Hippocampal formation (tissue), 2 donors: ENCODE results near the gene VSTM2L.

Experiments
- DNase-seq, 2 donors: peaks; one replicate each; lab custom pipeline; 2025; lab: John Stamatoyannopoulos, UW

The VSTM2L gene

DNA sequence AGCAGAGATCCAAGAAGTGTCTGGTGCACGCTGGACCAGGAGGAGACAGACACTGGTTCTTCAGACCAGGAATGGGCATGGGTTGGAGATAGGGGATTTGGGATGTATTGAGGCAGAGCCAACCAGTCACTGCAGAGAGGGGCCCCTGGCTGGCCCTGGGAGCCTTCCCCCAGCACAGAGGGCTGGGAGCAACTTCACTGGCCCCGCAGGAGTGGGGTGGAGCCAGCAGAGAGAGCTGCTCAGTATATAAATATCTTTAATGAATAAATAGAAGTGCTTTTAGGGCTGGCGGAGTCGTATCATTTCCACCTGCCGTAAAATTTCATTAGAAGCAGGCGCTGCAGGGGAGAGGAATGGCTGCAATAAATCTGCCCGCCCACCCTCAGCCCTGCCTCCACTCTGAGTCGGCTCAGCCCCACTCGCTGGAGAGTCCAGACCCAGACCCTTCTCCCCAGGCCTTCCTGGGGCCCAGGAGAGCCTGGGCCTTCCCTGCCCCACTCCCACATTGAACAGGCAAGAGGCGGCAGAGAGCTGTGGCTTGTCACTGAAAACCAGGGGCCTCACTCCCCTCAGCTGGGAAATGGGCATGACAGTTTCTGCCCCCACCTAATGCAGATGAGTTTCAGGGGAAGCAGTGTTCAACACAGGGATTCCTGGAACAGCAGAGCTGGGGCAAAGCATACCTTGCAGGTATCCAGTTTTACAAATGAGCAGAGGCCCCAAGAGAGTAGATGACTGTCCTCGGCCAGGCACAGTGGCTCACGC, 23.9 kb upstream of the VSTM2L start:
- no peak for DNase-seq

DNA sequence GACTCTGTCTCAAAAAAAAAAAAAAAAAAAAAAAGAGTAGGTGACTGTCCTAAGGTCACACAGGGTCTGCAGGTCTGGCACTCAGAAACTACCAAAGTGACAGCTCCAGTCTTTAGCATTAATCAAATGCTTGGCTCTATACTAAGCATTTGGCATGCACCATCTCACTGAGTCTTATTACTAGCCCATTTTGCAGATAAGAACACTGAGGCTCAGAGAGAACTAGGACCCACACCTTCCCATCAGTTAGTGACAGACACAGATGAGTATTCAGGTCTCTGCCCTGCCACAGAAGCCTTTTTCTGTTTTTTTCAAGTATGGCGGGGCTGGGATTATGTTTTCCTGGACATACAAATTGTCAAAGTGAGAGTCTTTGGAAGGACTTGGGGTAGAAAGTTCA, 23.1 kb upstream of the VSTM2L start:
- no peak for DNase-seq

DNA sequence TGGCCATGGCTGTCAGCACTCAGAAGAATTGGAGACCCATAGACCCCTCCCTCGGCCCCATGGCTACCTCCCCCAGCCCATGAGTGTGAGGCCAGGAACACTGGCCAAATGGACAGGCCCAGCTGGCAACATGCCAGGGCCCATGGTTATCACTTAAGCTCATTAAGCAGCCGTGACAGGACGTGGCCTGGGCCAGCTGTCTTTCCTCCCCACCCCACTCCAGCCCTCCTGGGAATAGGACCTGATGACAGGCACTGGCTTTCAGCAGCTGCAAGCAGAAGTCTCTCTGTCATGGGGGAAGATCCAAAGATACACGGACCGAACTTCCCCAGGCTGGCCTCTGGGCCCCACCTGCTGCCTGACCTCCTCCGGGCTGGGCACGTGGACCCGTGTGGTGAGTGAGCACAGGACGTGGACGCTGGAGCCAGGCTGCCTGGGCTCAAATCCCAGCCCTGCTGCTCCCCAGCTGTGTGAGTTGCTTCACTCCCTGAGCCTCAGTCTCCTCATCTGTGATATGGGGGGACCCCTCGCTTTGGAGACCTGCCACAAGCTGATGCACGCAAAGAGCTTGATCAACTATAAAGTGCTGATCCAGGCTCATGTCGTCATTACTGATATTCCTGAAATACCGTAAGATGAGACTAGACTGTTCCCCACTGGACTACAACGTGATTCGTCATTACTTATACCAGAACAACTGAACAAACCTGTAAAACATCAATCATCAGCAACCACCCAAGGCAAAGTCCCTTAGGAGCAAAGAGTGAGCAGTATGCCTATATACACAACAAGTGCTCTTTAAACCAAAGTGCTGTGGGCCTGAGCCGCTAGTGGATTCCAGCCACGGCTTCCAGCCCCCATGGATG, 22.0 kb upstream of the VSTM2L start:
- no peak for DNase-seq

DNA sequence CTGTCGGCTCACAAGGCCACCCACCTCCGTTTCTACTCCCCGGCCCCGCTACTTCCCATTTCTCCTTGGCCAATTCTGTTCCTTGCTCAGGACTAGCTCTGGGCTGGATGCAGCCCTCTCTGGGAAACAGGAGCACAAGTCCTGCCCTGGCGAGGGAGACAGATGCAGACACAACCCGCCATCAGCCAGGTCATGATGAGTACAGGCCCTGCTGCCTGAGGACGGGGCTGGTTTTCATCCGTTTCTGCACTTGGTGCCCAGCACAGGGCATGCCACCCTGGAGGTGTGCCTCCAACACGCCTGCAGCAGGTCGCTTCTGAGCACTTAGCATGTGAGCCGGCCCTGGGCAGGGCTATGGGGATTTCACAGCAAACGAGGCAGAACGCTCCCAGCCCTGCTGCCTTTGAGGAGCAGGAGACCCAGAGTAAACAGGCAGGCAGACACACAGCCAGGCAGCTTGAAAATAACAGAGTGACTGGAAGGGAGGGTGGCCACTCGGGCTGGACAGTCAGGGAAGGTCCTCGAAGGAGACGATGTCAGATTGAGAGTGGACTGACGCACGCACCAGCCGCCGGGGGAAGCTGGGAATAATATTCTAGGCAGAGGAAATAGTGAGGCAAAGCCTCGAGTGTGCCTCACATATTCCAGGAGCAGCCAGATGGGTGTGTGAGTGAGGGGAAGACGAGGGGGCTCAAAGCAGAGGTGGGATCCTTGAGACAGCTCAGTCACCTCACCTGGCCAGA, 21.2 kb upstream of the VSTM2L start:
- DNase-seq, result no peak

DNA sequence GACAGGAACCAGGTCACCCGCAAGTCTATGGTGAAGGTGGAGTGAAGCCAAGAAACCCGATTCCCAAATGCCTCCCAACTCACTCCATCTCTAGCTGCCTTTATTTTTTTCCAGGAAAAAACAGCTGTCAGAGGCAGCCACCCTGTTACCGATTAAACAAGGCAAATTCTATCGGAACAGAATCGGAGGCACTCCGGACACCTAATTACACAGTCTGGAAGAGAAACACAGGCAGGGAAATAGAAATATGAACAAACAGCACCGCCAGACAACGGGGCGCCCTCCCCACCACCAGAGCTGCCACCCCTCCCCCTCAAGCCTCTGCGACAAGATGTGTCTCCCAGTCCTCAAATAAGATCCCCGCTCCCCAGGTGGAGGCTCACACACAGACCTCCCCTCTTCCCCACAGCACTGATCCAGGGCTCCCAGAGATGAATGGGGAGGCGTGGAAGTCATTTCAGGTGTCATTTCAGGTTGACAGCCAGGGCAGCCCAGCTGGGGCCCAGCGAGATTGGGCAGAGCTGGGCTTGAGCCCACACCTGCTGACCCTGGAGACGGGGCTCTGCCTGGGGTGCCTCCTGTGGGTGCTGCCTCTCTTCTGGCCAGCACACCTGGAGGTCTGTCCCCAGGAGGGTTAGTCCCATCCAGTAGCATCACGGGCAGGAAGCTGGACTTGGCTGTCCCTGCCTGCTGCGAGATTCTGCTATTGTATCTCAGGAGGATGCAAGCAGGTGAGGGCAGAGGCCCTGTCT, 19.8 kb upstream of the VSTM2L start:
- no peak for DNase-seq

DNA sequence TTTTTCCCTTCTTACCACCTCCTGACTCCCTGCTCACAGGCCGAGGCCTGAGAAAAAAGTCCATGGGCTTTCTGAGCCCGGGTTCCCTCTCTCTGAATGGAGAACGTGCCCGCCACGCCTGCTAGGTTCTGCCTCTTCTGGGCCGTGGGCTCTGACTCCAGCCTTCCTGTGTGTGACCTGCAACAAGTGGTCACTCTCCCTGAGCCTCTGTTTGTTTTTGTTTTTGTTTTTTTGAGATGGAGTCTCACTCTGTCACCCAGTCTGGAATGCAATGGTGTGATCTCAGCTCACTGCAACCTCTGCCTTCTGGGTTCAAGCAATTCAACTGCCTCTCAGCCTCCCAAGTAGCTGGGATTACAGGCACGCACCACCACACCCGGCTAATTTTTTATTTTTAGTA, 17.9 kb upstream of the VSTM2L start:
- no peak for DNase-seq

DNA sequence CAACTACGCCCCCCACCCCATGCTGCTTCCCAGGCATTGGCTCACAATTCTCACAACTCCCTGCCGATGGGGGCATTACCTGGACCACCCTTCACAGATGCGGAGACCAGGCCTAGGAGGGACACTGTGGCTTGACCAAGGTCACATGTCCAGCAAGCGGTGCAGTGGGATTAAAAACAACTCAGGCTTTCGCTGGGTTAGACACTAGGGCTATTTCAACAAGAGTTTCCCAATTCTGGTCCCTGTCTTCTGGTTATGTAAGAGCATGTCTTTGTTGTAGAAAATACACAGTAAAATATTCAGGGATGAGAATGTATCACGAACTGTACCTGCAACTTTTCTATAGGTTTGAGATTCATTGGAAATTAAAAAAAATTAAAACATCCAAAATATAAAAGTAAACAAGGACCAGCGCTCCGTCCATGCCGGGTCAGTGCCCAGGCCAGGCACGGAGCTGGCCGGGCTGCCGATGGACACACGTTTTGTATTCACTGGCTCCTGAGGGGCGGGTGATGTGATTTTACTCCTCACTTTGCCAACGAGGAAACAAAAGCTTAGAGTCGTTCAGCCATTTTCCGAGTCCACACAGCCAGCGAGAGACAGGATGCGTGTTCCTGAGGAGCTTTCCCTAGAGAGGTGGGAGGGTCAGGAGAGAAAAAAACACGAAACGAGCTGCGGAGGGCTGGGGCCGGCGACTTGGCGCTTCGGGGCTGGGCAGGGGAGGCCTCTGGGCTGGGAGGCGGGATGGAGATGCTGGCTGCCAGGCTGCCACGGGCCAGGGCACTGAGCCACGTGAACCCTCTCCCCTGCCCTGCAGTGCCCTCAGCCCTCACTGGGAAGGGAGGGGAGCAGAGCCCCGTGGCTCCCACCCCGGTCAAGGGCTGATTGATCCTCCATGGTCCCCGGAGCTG, 17.1 kb upstream of the VSTM2L start:
- DNase-seq, result no peak

DNA sequence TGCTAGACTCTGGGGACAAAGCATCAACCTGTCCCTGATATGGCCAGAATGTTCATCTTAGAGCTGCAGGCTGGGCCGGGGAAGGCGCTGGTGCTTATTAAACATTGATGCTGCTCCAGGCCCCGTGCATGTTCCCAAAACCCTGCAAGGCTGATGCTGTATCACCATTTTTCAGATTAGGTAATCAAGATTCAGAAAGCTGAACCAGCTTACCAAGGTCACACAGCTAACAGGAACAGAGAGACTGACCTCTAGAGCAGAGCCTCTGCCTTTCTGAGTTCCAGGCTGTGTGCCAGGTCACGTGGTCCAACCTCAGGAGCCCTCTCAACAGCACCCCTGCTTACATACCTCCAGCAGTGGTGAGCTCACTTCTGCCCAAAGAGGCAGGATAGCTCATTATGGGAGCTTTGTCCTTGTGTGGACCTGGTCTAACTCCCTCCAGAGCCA, 16.1 kb upstream of the VSTM2L start:
- DNase-seq, result no peak

DNA sequence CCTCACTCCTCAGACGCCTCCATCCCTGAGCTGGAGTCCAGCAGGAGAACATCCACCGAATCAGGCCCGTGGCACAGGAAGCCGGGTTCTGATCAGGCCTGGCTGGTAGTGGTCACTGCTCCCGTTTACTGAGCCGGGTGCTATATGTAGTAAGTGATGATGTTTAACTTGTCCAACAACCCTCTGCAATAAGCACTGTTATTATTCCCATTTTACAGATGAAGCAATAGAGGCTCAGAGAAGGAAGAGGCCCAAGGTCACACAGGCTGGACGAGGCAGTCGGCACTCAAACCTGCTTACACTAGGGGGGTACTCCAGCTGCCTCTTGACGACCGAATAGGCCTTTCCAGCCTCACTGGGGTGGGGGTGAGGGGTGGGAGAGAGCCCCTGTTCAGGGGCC, 14.3 kb upstream of the VSTM2L start:
- no peak for DNase-seq

DNA sequence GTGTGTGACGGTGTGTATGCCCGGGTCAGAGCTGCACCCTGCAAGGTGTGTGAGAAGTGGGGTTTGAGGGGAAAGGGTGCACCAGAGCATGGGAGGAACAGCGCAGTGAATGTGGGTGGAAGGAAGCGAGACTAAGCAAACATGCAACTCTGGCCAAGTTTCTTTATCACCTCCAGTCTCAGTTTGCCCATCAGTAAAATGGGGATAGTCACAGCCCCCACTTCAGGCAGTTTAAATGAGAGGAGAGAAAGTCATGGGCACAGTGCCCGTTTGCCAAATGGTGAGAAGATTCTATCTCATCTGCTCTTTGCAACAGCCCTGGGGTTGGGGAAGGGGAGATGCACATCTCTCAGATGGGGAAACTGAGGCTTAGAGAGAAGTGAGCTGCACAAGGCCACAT, 12.8 kb upstream of the VSTM2L start:
- no peak for DNase-seq

DNA sequence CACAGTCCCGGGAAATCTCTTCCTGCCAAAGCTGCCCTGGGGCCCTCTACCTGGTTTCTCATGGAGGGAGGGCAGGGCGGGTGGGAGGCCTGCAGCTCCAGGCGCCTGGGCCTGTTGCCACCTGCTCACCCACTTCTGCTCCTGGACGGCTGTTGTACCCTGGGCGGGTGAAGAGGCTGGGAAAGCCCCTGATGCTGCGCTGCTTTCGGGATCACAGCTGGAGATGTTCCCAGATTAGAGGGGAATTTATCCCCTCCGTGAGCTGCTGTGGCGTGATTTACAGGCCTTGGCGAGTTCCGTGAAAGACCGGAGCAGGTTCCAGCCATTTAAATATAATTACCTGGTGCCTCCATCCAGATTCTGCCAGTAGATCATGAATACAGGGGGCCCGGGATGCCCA, 12.3 kb upstream of the VSTM2L start:
- DNase-seq, result no peak

DNA sequence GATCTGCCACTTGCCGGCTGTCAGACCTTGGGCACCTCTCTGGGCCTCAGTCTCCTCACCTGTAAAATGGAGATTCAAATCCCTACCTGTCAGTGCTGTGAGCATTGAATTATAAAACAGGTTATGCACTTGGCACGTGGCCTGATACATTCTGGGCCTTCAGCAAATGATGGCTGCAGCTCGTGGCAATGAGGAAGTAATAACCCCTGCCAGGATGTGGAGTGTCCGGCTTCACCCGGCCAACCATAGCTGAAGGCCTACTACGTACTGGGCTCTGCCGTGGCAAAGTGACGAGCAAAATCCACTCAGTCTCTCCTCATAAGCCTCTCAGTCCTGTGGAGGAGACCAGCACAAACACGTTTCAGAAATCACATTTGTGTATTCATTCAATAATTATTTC, 10.9 kb upstream of the VSTM2L start:
- DNase-seq, result no peak

DNA sequence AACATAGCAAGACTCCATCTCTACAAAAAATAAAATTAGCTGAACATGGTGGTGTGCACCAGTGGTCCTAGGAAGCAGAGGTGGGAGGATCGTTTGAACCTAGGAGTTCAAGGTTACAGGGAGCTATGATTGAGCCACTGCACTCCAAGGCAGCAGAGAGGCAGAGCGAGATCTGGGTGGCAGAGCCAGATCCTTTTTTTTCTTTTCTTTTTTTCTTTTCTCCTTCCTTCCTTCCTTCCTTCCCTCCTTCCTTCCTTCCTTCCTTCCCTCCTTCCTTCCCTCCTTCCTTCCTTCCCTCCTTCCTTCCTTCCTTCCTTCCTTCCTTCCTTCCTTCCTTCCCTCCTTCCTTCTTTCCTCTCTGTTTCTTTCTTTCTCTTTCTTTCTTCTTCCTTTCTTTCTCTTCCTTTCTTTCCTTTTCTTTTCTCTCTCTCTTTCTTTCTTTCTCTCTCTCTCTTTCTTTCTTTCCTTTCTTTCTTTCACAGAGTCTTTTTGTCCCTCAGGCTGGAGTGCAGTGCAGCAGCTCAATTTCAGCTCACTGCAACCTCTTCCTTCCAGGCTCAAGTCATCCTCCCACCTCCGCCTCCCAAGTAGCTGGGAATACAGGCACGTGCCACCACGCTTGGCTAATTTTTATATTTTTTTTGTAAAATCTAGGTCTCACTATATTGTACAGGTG, 9.2 kb upstream of the VSTM2L start:
- no peak for DNase-seq

DNA sequence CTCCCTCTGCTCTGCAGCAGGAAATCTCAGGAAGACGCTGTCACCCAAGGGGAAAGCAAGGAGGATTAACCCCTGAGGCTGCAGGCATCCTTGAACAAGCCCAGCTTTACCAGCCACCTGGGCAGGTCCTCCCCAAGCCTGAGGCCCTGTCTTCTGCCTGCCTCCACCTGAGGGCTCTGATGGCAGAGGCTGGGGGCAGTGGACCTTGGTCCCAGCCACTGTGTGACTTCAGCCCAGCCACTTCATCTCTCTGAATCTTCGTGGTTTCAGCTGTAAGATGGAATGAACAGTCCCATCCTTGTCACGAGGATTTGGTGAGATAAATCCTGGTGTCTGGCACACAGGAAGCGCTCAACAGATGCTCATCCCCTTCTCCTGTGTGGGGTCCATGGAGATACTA, 8.5 kb upstream of the VSTM2L start:
- no peak for DNase-seq

DNA sequence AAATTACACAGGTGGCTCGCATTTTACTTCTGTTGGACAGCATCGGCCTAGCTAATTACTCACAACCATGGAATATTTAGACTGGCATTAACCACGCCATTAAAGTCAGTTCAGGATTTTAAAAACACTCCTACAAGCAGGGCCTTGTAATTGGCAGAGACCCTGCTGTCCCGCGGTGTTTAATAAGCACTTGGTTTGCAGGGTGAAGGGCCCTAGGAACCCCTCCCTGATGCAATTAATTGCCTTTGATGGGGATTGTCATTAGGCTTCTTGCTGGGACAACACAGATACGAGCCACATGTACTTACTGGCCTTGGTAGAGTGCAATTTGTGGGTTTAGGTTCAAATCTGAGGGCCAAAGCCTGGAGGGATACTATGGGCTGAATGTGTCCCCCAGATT, 7.8 kb upstream of the VSTM2L start:
- no peak for DNase-seq

DNA sequence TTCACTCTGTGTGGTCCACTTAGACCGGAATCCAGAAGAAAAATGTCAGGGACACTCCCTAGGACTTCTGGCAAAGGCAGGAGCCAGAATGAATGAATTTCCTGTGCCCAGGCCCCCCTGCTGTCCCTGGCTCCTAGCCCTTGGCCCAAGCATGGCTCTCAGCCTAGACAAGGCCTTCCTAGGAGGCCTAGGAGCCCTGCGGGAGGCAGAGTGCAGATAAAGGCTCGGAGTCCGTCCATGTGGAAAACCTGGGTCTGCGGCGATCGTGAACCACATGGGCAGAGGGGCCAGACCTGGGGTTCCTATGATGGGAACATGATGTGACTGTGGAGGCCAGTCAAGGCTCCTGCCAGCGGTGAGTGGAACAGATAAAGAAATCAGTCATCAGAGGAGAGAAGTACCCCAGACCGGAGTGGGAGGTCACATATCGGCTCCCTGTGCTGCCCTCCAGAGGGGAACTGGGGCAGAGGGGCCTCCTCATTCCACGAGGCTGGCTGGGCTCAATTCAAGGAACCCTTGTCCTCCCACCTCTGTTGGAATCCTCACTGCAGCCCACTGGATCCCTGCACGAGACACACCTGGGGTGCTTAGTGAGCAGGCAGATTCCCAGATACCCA, 5.9 kb upstream of the VSTM2L start:
- no peak for DNase-seq

DNA sequence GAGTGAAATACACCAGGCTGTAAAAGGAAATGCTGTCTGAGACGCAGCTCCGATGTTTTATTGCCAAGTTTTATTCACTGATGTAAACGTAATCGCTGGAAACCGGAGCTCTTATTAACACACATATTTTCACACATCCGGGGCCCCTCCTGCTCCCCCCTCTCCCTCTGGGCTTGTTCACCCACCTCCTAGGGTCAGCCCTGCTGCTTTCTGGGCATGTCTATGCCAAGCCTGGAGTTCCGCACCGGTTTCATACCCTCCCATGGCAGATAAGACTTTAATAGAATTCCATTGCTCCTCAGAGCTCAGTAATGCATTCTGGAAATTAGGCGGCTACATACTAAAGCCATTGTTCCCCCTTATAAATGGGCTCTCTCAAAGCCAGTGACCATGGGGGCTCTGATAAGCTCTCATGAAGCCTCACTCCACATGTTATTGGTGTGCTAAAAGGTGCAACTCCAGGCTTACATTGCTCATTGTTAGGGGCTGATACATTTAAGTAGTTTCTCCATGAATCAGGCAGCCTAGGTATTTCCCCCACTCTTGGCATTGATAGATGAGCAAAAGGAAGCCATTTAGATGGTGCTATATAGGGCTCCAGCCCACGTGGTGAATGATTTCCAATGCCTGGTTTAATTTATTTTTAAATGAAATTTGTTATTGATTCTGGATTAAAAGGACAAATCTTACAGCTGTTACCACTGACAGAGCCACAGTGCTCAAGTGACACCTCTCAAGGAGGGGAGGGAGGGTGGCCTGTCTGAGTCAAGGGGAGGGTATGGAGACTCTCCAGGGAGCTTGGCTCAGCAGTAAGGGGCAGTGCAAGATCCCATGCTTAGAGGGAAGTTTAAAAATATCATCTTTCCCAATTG, 4.5 kb upstream of the VSTM2L start:
- DNase-seq, result no peak

DNA sequence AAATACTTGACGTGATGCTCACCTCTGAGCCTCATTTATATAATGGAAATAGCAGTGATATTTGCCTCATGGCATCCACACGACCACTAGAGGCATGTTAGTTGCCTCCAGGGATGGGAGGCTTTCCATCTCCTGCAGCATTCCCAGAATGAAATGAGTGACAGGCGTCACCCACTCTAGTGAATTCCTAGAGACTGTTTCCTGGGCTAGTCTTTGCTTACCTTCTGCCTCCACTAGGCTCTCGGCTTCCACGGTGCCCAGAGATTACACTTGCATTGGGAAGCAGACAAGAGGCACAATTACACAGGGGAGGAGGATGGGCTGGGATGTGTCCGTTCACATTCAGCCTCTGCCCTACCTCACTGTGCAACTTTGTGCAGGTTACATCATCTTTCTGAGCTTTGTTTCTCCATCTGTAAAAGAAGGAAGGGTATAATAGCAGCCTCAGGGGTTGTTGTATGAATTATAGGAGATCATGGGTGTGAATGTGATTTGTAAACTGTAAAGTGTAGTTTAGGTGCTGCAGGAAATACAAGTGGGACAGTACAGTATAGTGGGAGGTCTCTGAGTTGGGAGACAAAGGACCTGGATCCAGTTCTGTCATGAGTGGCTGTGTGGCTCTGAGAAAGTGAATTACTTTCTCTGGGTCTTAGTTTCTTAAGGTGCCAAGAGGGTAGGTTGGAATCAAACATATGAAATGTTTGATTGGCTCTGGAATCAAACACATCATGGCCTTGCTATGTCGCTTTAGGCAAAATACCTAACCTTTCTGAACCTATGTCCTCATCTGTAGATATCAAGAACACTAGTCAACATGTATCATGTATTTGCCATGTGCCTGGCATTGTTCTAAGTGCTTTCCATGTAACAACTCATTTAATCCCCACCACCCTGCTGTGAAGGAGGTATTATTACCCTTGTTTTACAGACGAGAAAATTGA, 3.6 kb upstream of the VSTM2L start:
- no peak for DNase-seq
